ENCODE measurements around the gene MCMBP.
A peak's percentile ranks its signal among the peaks of the same experiment; 100 is the strongest.
"Not testable (repeated sequence)": the region's sequence is repeated elsewhere in the genome, so short reads cannot be mapped to it uniquely, and the experiment has no call there.

The MCMBP gene

GRCh38 chr10:119892188-119893065, 19.8 kb upstream of the MCMBP start, which contains the start of gene SEC23IP:
TSS of gene SEC23IP (plus strand) at chr10:119892730. CDS start at chr10:119892783, 53 bp downstream.
- H3K27ac Mint-ChIP-seq, result peak within 1 kb of the TSS; percentile 96
- H3K4me3 Mint-ChIP-seq, result peak within 1 kb of the TSS; percentile 96

DNA sequence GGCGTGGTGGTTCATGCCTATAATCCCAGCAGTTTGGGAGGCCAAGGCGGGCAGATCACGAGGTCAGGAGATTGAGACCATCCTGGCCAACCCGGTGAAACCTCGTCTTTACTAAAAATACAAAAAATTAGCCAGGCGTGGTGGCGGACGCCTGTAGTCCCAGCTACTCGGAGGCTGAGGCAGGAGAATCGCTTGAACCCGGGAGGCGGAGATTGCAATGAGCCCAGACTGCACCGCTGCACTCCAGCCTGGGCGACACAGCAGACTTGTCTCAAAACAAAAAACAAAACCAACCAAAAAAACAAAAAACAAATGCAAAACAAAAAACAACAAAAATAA, 19.2 kb upstream of the MCMBP start:
- not testable (repeated sequence) for H3K27me3 Mint-ChIP-seq (ENCODE audit: low read depth); DNase-seq (ENCODE audit: low spot score); H3K27ac Mint-ChIP-seq; H3K9me3 Mint-ChIP-seq
- peak overlapping the region; percentile 96 for H3K4me3 Mint-ChIP-seq
- peaks cover 28% of the 10 kb centered on the region for H3K4me1 Mint-ChIP-seq (ENCODE audit: low read depth)
- H3K36me3 Mint-ChIP-seq (ENCODE audit: low read depth), result peaks cover 14% of the 10 kb centered on the region

More at GRCh38 chr10:119892188-119893065, 19.8 kb upstream of the MCMBP start, which contains the start of gene SEC23IP:
- H3K9me3 Mint-ChIP-seq, result peaks cover 8% of the 10 kb centered on the region
- peaks cover 8% of the 10 kb centered on the region for H3K27me3 Mint-ChIP-seq (ENCODE audit: low read depth)
- DNase-seq (ENCODE audit: low spot score), result peak; percentile 93
- peaks cover 28% of the 10 kb centered on the region for H3K4me1 Mint-ChIP-seq (ENCODE audit: low read depth)
- peaks cover 17% of the 10 kb centered on the region for H3K36me3 Mint-ChIP-seq (ENCODE audit: low read depth)

DNA sequence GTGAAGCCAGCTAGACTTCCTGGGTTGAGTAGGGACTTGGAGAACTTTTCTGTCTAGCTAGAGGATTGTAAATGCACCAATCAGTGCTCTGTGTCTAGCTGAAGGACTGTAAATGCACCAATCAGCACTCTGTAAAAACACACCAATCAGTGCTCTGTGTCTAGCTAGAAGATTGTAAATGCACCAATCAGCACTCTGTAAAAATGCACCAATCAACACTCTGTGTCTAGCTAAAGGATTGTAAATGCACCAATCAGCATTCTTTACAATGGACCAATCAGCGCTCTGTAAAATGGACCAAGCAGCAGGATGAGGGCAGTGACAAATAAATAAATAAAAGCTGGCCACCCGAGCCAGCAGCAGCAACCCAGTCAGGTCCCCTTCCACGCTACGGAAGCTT, 17.7 kb upstream of the MCMBP start:
- Mint-ChIP-seq H3K27me3 (ENCODE audit: low read depth) (peaks cover 12% of the 10 kb centered on the region), H3K4me3 (peak overlapping the region; percentile 30), H3K36me3 (ENCODE audit: low read depth) (peaks cover 11% of the 10 kb centered on the region), H3K4me1 (ENCODE audit: low read depth) (peaks cover 22% of the 10 kb centered on the region)
- H3K27ac Mint-ChIP-seq; DNase-seq (ENCODE audit: low spot score); H3K9me3 Mint-ChIP-seq: not testable (repeated sequence)

GRCh38 chr10:119889201-119889600, 16.6 kb upstream of the MCMBP start:
- Mint-ChIP-seq H3K4me1 (ENCODE audit: low read depth) (peaks cover 16% of the 10 kb centered on the region), H3K27me3 (ENCODE audit: low read depth) (peaks cover 15% of the 10 kb centered on the region)
- H3K36me3 Mint-ChIP-seq (ENCODE audit: low read depth); H3K27ac Mint-ChIP-seq; H3K9me3 Mint-ChIP-seq; H3K4me3 Mint-ChIP-seq; DNase-seq (ENCODE audit: low spot score): not testable (repeated sequence)

- not testable (repeated sequence) for DNase-seq (ENCODE audit: low spot score); H3K36me3 Mint-ChIP-seq (ENCODE audit: low read depth); H3K27ac Mint-ChIP-seq; H3K9me3 Mint-ChIP-seq; H3K4me3 Mint-ChIP-seq
- Mint-ChIP-seq H3K27me3 (ENCODE audit: low read depth) (peaks cover 15% of the 10 kb centered on the region), H3K4me1 (ENCODE audit: low read depth) (peaks cover 11% of the 10 kb centered on the region)
Observed at GRCh38 chr10:119888715-119889114, 16.1 kb upstream of the MCMBP start.

DNA sequence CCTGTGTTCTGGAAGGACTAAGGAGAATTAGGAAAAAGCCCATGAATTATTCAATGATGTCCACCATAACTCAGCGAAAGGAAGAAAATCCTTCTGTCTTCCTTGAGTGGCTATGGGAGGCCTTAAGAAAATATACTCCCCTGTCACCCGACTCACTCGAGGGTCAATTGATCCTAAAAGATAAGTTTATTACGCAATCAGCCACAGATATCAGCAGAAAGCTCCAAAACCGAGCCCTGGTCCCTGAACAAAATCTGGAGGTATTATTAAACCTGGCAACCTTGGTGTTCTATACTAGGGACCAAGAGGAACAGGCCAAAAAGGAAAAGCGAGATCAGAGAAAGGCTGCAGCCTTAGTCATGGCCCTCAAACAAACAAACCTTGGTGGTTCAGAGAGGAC, 13.4 kb upstream of the MCMBP start:
- not testable (repeated sequence) for H3K36me3 Mint-ChIP-seq (ENCODE audit: low read depth); H3K9me3 Mint-ChIP-seq; H3K27ac Mint-ChIP-seq; DNase-seq (ENCODE audit: low spot score); H3K4me3 Mint-ChIP-seq; H3K4me1 Mint-ChIP-seq (ENCODE audit: low read depth)
- H3K27me3 Mint-ChIP-seq (ENCODE audit: low read depth), result peaks cover 17% of the 10 kb centered on the region

GRCh38 chr10:119883901-119884611, 11.4 kb upstream of the MCMBP start:
- not testable (repeated sequence) for H3K9me3 Mint-ChIP-seq; H3K27ac Mint-ChIP-seq; H3K4me1 Mint-ChIP-seq (ENCODE audit: low read depth); H3K4me3 Mint-ChIP-seq; DNase-seq (ENCODE audit: low spot score); H3K36me3 Mint-ChIP-seq (ENCODE audit: low read depth)
- H3K27me3 Mint-ChIP-seq (ENCODE audit: low read depth), result peaks cover 14% of the 10 kb centered on the region

- Mint-ChIP-seq H3K27ac (no peak overlapping the region), H3K9me3 (no peaks in the 10 kb centered on the region), H3K36me3 (ENCODE audit: low read depth) (no peaks in the 10 kb centered on the region), H3K4me3 (no peak overlapping the region), H3K27me3 (ENCODE audit: low read depth) (peaks cover 3% of the 10 kb centered on the region), H3K4me1 (ENCODE audit: low read depth) (peaks cover 15% of the 10 kb centered on the region)
- no peak for DNase-seq (ENCODE audit: low spot score)
Observed at GRCh38 chr10:119878524-119878923, 5.9 kb upstream of the MCMBP start.

- peak overlapping the region; percentile 81 for H3K27ac Mint-ChIP-seq
- peak overlapping the region; percentile 85 for H3K4me3 Mint-ChIP-seq
- no peaks in the 10 kb centered on the region for H3K27me3 Mint-ChIP-seq (ENCODE audit: low read depth)
- H3K9me3 Mint-ChIP-seq, result no peaks in the 10 kb centered on the region
- peaks cover 33% of the 10 kb centered on the region for H3K4me1 Mint-ChIP-seq (ENCODE audit: low read depth)
- peak; percentile 86 for DNase-seq (ENCODE audit: low spot score)
- H3K36me3 Mint-ChIP-seq (ENCODE audit: low read depth), result peaks cover 13% of the 10 kb centered on the region
Observed at GRCh38 chr10:119872860-119873681, 428 bp upstream of the MCMBP start.

GRCh38 chr10:119871881-119872609, 598 bp downstream of the MCMBP start:
- H3K36me3 Mint-ChIP-seq (ENCODE audit: low read depth), result peaks cover 13% of the 10 kb centered on the region
- peak overlapping the region; percentile 80 for H3K27ac Mint-ChIP-seq
- peak overlapping the region; percentile 88 for H3K4me3 Mint-ChIP-seq
- peak; percentile 47 for DNase-seq (ENCODE audit: low spot score)
- H3K4me1 Mint-ChIP-seq (ENCODE audit: low read depth), result peaks cover 36% of the 10 kb centered on the region
- no peaks in the 10 kb centered on the region for H3K9me3 Mint-ChIP-seq
- no peaks in the 10 kb centered on the region for H3K27me3 Mint-ChIP-seq (ENCODE audit: low read depth)

GRCh38 chr10:119869398-119869797, 3.2 kb downstream of the MCMBP start:
- peaks cover 25% of the 10 kb centered on the region for H3K36me3 Mint-ChIP-seq (ENCODE audit: low read depth)
- H3K9me3 Mint-ChIP-seq, result not testable (repeated sequence)

GRCh38 chr10:119867317-119867716, 5.3 kb downstream of the MCMBP start:
- no peaks in the 10 kb centered on the region for H3K27me3 Mint-ChIP-seq (ENCODE audit: low read depth)
- peaks cover 11% of the 10 kb centered on the region for H3K9me3 Mint-ChIP-seq
- DNase-seq (ENCODE audit: low spot score), result no peak
- no peak overlapping the region for H3K27ac Mint-ChIP-seq
- H3K4me1 Mint-ChIP-seq (ENCODE audit: low read depth), result peaks cover 47% of the 10 kb centered on the region
- peaks cover 34% of the 10 kb centered on the region for H3K36me3 Mint-ChIP-seq (ENCODE audit: low read depth)
- no peak overlapping the region for H3K4me3 Mint-ChIP-seq

More at GRCh38 chr10:119869398-119869797, 3.2 kb downstream of the MCMBP start:
- not testable (repeated sequence) for H3K4me3 Mint-ChIP-seq; DNase-seq (ENCODE audit: low spot score); H3K27me3 Mint-ChIP-seq (ENCODE audit: low read depth); H3K27ac Mint-ChIP-seq
- H3K4me1 Mint-ChIP-seq (ENCODE audit: low read depth), result peaks cover 43% of the 10 kb centered on the region

- no peak for DNase-seq (ENCODE audit: low spot score)
- Mint-ChIP-seq H3K9me3 (peaks cover 11% of the 10 kb centered on the region), H3K4me1 (ENCODE audit: low read depth) (peaks cover 41% of the 10 kb centered on the region), H3K36me3 (ENCODE audit: low read depth) (peaks cover 29% of the 10 kb centered on the region), H3K27me3 (ENCODE audit: low read depth) (no peaks in the 10 kb centered on the region), H3K27ac (no peak overlapping the region), H3K4me3 (no peak overlapping the region)
Observed at GRCh38 chr10:119865699-119866240, 6.9 kb downstream of the MCMBP start.

Data from T-helper 2 cell treated with Interferon-gamma antibody and Interleukin-4, amounts not matched to agents 5 μg/mL and 100 μg/mL, for 36 hours (primary cell).